ENCODE data around the gene DNPEP. TPM values are rescaled to one million over a fixed set of nuclear protein-coding genes. Genes with fewer than 3 reads are reported as not detected.

The DNPEP gene
- total and polyA plus RNA-seq, 2 of the 8 experiments (the other 6 are each of a cell fraction or from before 2014, with no cell fraction given): 59.8 to 109 TPM

DNA sequence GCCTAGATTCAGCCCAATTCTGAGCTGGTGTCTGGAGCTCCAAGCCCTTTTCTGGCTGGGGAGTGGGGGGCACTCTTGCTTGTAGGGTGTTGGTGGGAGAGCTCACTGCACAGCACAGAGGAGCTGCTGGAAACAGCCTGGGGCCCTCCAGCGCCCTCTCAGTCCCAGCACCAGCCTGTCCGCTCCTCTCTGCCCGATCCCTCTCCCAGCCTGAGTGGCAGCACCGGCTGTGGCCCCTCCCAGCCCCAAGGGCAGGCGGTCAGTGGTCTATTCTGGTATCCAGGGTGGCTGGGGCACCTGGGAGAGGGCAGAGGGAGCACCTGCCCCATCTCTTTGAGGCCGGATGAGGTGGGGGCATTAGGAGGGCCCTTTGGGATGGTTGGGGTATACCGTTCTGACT lies 17.2 kb upstream of the DNPEP start:
- Histone ChIP-seq H4K91ac (replicated peaks; ENCODE audit: insufficient read length, low read length) (peak overlapping the region; percentile 54), H2BK20ac (ENCODE audit: low read length) (no peak overlapping the region; the same call in 1 of the 2 replicates), H2BK15ac (ENCODE audit: low read length) (no peak overlapping the region), H3K23me2 (ENCODE audit: low read depth, low read length) (no peaks in the 10 kb centered on the region), H3K14ac (ENCODE audit: insufficient read length) (no peak overlapping the region), H3K79me1 (ENCODE audit: low read depth, low read length) (no peaks in the 10 kb centered on the region), H3K27ac (ENCODE audit: low read depth, low read length) (no peak overlapping the region), H3K4me1 (replicated peaks in 1 of 4; ENCODE audit: control insufficient read depth in 3 of 4, insufficient read depth in 4 of 4, low read length in 3 of 4) (peaks cover 0 to 16% (median 6%) of the 10 kb centered on the region in 4 experiments; a peak in 6 of 7 replicates), H3K23ac (ENCODE audit: insufficient read length) (no peak overlapping the region), H3K4me3 (ENCODE audit: extremely low read depth in 1 of 4, insufficient read depth in 2 of 4, low read depth in 3 of 4, low read length in 4 of 4) (no peak overlapping the region), H4K20me1 (replicated peaks in 1 of 2; ENCODE audit: control insufficient read depth in 1 of 2, insufficient read depth in 2 of 2, low read length in 2 of 2) (no peaks in the 10 kb centered on the region), H2AFZ (ENCODE audit: low read length) (0 out of 2 replicates have a peak overlapping the region, but pooled peaks have one; percentile 2), H3K79me2 (ENCODE audit: control insufficient read depth in 1 of 2, insufficient read depth in 2 of 2, low read length in 2 of 2) (no peaks in the 10 kb centered on the region), H3K56ac (replicated peaks; ENCODE audit: insufficient read length, low read depth, low read length) (no peak overlapping the region), H3K9me3 (ENCODE audit: insufficient read depth in 2 of 2, low read depth in 1 of 2, low read length in 1 of 2) (no peaks in the 10 kb centered on the region), H4K5ac (ENCODE audit: insufficient read length, low read depth, low read length) (no peak overlapping the region), H3K9ac (replicated peaks in 1 of 4; ENCODE audit: extremely low read depth in 1 of 4, low read depth in 3 of 4, low read length in 3 of 4) (no peak overlapping the region), H2BK12ac (ENCODE audit: low read depth, low read length) (no peak overlapping the region), H2BK5ac (ENCODE audit: low read depth, low read length) (peak overlapping the region; percentile 72; the same call in 1 of the 2 replicates), H4K8ac (ENCODE audit: extremely low read depth, insufficient read depth, low read length) (0 out of 2 replicates have a peak overlapping the region, but pooled peaks have one; percentile 45), H3K4ac (replicated peaks; ENCODE audit: insufficient read length, low read depth, low read length) (no peak overlapping the region), H2BK120ac (replicated peaks; ENCODE audit: low read depth, low read length) (no peak overlapping the region), H3K18ac (ENCODE audit: extremely low read depth, low read length) (peak overlapping the region; percentile 38; the same call in 1 of the 2 replicates), H3K27me3 (replicated peaks in 1 of 4; ENCODE audit: control insufficient read depth in 3 of 4, extremely low read depth in 1 of 4, insufficient read depth in 3 of 4, low read length in 3 of 4) (peaks cover 0 to 2% (median 0%) of the 10 kb centered on the region in 4 experiments; a peak in 1 of 7 replicates), H2AK5ac (ENCODE audit: low read depth, low read length) (no peak overlapping the region), H3K36me3 (ENCODE audit: control insufficient read depth in 2 of 4, insufficient read depth in 4 of 4, low read length in 3 of 4) (no peaks in the 10 kb centered on the region), H3K4me2 (ENCODE audit: insufficient read depth in 1 of 2, low read depth in 2 of 2, low read length in 2 of 2) (no peak overlapping the region)
- ChIA-PET POLR2A (ENCODE audit: partially characterized antibody) (interaction anchor here (0.7 to 3.7 kb wide), 7 partner anchors 12 to 125 kb away, joined by 3 to 30 read pairs (median 3); partner anchors contain the start of genes DES, DNPEP and SPEG), CTCF (ENCODE audit: partially characterized antibody) (interaction anchor here (0.8 to 13.0 kb wide), 29 partner anchors 9 to 375 kb away, joined by 3 to 407 read pairs (median 26); partner anchors contain the start of genes CHPF, DES, DNPEP and GMPPA)
- DNase-seq (ENCODE audit: low read depth in 1 of 2, low spot score in 2 of 2) (peak in 1 of 2 experiments; percentile 65), FAIRE-seq (no peak)
- 64% methylated on average over 2 of the region's 7 CpGs; no CpG with 5 or more reads in 1 of the 2 experiments for WGBS, 2 experiments (ENCODE audit: extremely low coverage in 1 of 2, insufficient coverage in 1 of 2, insufficient read length in 1 of 2, insufficient replicate concordance in 2 of 2, low coverage in 1 of 2, low lambda C conversion rate in 2 of 2, missing lambda C conversion rate in 1 of 2)
- TF ChIP-seq, protein P1, sequence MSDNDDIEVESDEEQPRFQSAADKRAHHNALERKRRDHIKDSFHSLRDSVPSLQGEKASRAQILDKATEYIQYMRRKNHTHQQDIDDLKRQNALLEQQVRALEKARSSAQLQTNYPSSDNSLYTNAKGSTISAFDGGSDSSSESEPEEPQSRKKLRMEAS (IDR thresholded peaks at IDR 0.05): 0 out of 2 replicates have a peak, but pooled peaks have one; percentile 10
- no peak for TF ChIP-seq TBP (IDR thresholded peaks at IDR 0.05; ENCODE audit: low read depth, low read length)
- TF ChIP-seq, protein P2, sequence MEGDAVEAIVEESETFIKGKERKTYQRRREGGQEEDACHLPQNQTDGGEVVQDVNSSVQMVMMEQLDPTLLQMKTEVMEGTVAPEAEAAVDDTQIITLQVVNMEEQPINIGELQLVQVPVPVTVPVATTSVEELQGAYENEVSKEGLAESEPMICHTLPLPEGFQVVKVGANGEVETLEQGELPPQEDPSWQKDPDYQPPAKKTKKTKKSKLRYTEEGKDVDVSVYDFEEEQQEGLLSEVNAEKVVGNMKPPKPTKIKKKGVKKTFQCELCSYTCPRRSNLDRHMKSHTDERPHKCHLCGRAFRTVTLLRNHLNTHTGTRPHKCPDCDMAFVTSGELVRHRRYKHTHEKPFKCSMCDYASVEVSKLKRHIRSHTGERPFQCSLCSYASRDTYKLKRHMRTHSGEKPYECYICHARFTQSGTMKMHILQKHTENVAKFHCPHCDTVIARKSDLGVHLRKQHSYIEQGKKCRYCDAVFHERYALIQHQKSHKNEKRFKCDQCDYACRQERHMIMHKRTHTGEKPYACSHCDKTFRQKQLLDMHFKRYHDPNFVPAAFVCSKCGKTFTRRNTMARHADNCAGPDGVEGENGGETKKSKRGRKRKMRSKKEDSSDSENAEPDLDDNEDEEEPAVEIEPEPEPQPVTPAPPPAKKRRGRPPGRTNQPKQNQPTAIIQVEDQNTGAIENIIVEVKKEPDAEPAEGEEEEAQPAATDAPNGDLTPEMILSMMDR (IDR thresholded peaks at IDR 0.05; ENCODE audit: control extremely low read depth in 1 of 3, insufficient read depth in 1 of 3, low read depth in 1 of 3, low read length in 3 of 3): peak in 2 of 3 experiments; percentile 14 to 20; a peak in 1 of 4 replicates

Data from H1 (cell line).